Esophagus squamous epithelium (tissue), 5 donors: ENCODE data around the gene SLC41A3. TPM values are rescaled to one million over a fixed set of nuclear protein-coding genes. Genes with fewer than 3 reads are reported as not detected.
"Not testable (repeated sequence)": the region's sequence is repeated elsewhere in the genome, so short reads cannot be mapped to it uniquely, and the experiment has no call there.

ENCODE experiments used
- DNase-seq: peaks from one replicate; lab custom pipeline; 2025; lab: John Stamatoyannopoulos, UW
- H3K27ac ChIP-seq, 4 donors: fragments of 200-600 bp; sonication (generic); one replicate each; pipeline ENCODE4 v1.5.1; 2016 to 2019; ENCODE audit warnings: mild to moderate bottlenecking in 1 of 4
- H3K27me3 ChIP-seq, 4 donors: fragments of 200-600 bp; sonication (generic); 1 replicate in 3 of 4; 2 replicates in 1 of 4; pipeline versions ENCODE4 v1.5.1 to v1.6.0; 2017 to 2021; ENCODE audit warnings: antibody characterized with exemption in 1 of 4
- H3K36me3 ChIP-seq, 3 donors: fragments of 200-600 bp; sonication (generic); one replicate each; pipeline ENCODE4 v1.5.1; 2016 to 2019
- H3K4me1 ChIP-seq, 3 donors: fragments of 200-600 bp; sonication (generic); one replicate each; pipeline ENCODE4 v1.5.1; 2017 to 2019
- H3K4me3 ChIP-seq, 4 donors: fragments of 200-600 bp; sonication (generic); 1 replicate in 3 of 4; 2 replicates in 1 of 4; pipeline ENCODE4 v1.5.1; 2016 to 2019; ENCODE audit warnings: mild to moderate bottlenecking in 2 of 4, moderate library complexity in 1 of 4
- H3K9me3 ChIP-seq, 3 donors: fragments of 200-600 bp; sonication (generic); one replicate each; pipeline ENCODE4 v1.5.1; 2016 to 2019
- POLR2A ChIP-seq, 4 donors: fragments of 450-650 bp; IDR thresholded peaks; one replicate each; pipeline ENCODE4 v1.6.1; 2017; ENCODE audit warnings: antibody characterized with exemption in 4 of 4, mild to moderate bottlenecking in 4 of 4, moderate library complexity in 3 of 4
- WGBS, 2 donors: methylation state at CpG; one replicate each; pipeline ENCODE4 v1.1.5; 2018; 5-methylcytosine and 5-hydroxymethylcytosine counted together
- intact Hi-C: fragments of 100-400 bp; cut with DNase I; formaldehyde crosslinking; loops from one replicate; pipeline ENCODE4 v1.15.0; 2022
- total RNA-seq, 4 donors: library from RNA; depleted of rRNA; stranded (reverse); fragments of >200 nt; gene quantifications; one replicate each; pipeline ENCODE4 v1.1.0, GENCODE V29; 2016
- TF ChIP-seq, protein P1 (sequence below), 6 experiments: fragments of 450-650 bp in 4 of 6; fragments of 200-600 bp in 2 of 6; sonication (generic) in 2 of 6; IDR thresholded peaks; one replicate each; pipeline ENCODE4 v1.5.1; 2016 to 2019; ENCODE audit warnings: antibody characterized with exemption in 6 of 6, mild to moderate bottlenecking in 4 of 6, moderate library complexity in 4 of 6
- donor health status: DM: yes; HTN: yes; CAD: no.

Gene SLC41A3
- total RNA-seq, 4 donors from 2014 or later, result 17.7 to 46.5 (median 20.4) TPM

DNA sequence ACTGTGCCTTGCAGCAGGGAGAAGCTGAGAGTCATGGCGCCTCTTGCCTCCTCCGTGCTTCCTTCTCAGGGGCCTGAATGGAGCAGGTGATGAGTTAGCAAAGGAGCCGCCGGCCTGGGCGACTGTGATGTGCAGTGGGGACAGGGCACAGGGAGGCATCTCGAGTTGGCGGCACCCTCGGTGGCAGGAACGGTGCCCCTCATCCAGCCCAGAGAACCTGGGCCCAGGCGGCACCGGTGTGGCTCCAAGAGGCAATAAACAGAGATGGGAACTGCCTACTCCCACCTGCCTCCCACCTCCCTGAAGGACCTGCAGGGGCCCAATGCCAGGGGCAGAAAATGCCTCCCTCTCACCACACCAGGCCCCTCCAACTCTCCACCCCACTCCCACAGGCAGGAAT lies 6.2 kb downstream of the SLC41A3 start:
- TF ChIP-seq POLR2A (IDR thresholded peaks at IDR 0.05), result no peak
- TF ChIP-seq, protein P1, sequence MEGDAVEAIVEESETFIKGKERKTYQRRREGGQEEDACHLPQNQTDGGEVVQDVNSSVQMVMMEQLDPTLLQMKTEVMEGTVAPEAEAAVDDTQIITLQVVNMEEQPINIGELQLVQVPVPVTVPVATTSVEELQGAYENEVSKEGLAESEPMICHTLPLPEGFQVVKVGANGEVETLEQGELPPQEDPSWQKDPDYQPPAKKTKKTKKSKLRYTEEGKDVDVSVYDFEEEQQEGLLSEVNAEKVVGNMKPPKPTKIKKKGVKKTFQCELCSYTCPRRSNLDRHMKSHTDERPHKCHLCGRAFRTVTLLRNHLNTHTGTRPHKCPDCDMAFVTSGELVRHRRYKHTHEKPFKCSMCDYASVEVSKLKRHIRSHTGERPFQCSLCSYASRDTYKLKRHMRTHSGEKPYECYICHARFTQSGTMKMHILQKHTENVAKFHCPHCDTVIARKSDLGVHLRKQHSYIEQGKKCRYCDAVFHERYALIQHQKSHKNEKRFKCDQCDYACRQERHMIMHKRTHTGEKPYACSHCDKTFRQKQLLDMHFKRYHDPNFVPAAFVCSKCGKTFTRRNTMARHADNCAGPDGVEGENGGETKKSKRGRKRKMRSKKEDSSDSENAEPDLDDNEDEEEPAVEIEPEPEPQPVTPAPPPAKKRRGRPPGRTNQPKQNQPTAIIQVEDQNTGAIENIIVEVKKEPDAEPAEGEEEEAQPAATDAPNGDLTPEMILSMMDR (IDR thresholded peaks at IDR 0.05), result no peak
- H3K4me3 ChIP-seq, result no peak overlapping the region
- DNase-seq, result no peak
- WGBS, 2 donors, result 96% methylated on average over 11 of the region's 11 CpGs; no CpG with 5 or more reads in 1 of the 2 donors
- intact Hi-C loops, result no loop called here
- H3K4me1 ChIP-seq, result peaks cover 1 to 15% (median 10%) of the 10 kb centered on the region in 3 donors
- H3K9me3 ChIP-seq, result no peaks in the 10 kb centered on the region
- no peak overlapping the region for H3K27ac ChIP-seq
- H3K27me3 ChIP-seq, result no peaks in the 10 kb centered on the region
- peaks cover 0 to 4% (median 0%) of the 10 kb centered on the region in 3 donors for H3K36me3 ChIP-seq

DNA sequence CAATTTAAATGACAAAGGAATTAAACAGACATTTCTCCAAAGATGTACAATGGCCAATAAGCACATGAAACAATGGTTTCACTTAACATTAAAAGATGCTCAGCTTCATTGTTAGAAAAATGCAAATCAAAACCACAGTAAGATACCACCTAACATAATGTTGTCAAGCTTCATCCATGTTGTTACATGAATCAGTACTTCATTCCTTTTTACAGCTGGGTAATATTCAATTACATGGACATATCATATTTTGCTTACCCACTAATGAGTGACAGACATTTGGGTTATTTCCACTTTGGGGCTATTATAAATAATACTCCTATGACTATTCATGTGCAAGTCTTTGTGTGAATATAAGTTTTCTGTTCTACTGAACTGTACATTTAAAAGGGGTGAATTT lies 7.8 kb downstream of the SLC41A3 start:
- no peak for DNase-seq
- intact Hi-C loops, result no loop called here
- Histone ChIP-seq H3K4me1 (no peaks in the 10 kb centered on the region), H3K4me3 (no peak overlapping the region), H3K36me3 (peaks cover 0 to 4% (median 0%) of the 10 kb centered on the region in 3 donors), H3K27me3 (no peaks in the 10 kb centered on the region), H3K9me3 (no peaks in the 10 kb centered on the region), H3K27ac (no peak overlapping the region)
- no peak for TF ChIP-seq POLR2A (IDR thresholded peaks at IDR 0.05)
- TF ChIP-seq, protein P1 (IDR thresholded peaks at IDR 0.05), result no peak

DNA sequence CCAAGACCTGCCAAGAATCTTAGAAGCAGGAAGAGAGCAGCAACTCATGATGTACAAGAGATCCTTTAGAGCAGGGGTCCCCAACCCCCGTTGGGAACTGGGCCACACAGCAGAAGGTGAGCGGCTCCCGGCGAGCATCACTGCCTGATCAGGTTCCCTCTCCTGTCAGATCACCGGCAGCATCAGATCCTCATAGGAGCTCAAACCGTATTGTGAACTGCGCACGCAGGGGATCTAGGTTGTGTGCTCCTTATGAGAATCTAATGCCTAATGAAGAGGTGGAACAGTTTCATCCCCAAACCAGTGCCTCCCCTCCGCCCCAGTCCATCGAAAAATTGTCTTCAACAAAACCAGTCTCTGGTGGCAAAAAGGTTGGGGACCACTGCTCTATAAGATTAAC lies 13.8 kb downstream of the SLC41A3 start:
- intact Hi-C loops, result no loop called here

DNA sequence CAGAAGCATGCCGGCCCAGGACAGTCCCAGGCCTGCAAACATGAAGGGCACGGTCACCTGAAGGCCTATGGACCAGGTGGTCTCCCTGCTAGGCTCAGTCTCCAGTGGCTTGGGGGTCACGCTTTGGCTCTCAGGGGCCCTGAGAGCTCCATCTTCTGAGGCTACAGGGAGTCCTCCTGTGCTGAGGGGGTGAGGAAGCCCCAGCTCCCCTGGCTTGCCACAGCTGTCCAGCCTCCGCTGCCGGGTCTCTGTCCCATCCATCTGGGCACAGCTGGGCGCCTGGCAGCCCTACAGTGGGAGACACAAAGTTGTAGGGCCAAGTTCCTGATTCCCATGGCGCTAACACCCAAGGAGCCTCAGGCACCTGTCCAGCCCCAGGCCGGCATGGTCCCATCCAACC lies 16.0 kb downstream of the SLC41A3 start:
- Histone ChIP-seq H3K36me3 (peaks cover 0 to 26% (median 0%) of the 10 kb centered on the region in 3 donors), H3K27ac (no peak overlapping the region), H3K4me3 (no peak overlapping the region), H3K4me1 (peaks cover 0 to 7% (median 0%) of the 10 kb centered on the region in 3 donors), H3K9me3 (no peaks in the 10 kb centered on the region), H3K27me3 (no peaks in the 10 kb centered on the region)
- TF ChIP-seq, protein P1 (IDR thresholded peaks at IDR 0.05), result no peak
- no peak for TF ChIP-seq POLR2A (IDR thresholded peaks at IDR 0.05)
- 100% methylated on average over 2 of the region's 8 CpGs; no CpG with 5 or more reads in 1 of the 2 donors for WGBS, 2 donors
- no peak for DNase-seq
- intact Hi-C loops, result no loop called here

More for the DNA sequence above, 13.8 kb downstream of the SLC41A3 start:
- no peaks in the 10 kb centered on the region for H3K9me3 ChIP-seq
- DNase-seq, result no peak
- WGBS, 2 donors, result 86 to 90% methylated on average over 10 of the region's 10 CpGs
- H3K4me3 ChIP-seq, result no peak overlapping the region
- H3K4me1 ChIP-seq, result peaks cover 0 to 3% (median 0%) of the 10 kb centered on the region in 3 donors
- no peaks in the 10 kb centered on the region for H3K27me3 ChIP-seq
- H3K36me3 ChIP-seq, result peaks cover 0 to 26% (median 0%) of the 10 kb centered on the region in 3 donors
- H3K27ac ChIP-seq, result no peak overlapping the region
- TF ChIP-seq POLR2A (IDR thresholded peaks at IDR 0.05), result no peak
- TF ChIP-seq, protein P1 (IDR thresholded peaks at IDR 0.05), result no peak

DNA sequence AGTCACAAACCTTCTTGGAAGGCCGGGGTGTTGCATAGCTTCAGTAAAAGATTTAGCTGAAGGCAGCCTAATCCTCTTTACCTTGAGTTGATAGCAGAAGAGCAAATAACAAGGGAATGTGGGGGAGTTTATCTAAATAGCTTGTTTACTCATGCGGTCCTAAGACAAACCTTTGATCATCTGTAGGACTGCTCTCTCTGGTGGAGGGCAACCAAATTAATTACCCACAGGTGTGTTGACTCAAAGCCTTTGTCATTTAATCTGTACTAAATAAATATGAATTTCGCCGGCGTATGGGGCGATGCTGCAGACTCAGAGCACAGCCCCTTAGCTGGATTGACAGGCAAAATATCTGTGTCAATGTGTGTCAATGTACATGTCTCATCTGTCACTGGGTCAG lies 17.2 kb downstream of the SLC41A3 start:
- H3K27me3 ChIP-seq, DNase-seq, intact Hi-C loops, H3K4me1 ChIP-seq, H3K27ac ChIP-seq, H3K4me3 ChIP-seq, H3K9me3 ChIP-seq: not testable (repeated sequence)
- WGBS, 2 donors, result 91 to 93% methylated on average over 6 of the region's 6 CpGs
- peaks cover 0 to 26% (median 0%) of the 10 kb centered on the region in 3 donors for H3K36me3 ChIP-seq

GRCh38 chr3:126065876-126066275 lies 18.0 kb downstream of the SLC41A3 start:
- Histone ChIP-seq H3K27ac (no peak overlapping the region), H3K9me3 (no peaks in the 10 kb centered on the region), H3K4me3 (no peak overlapping the region), H3K27me3 (no peaks in the 10 kb centered on the region), H3K4me1 (peaks cover 0 to 7% (median 0%) of the 10 kb centered on the region in 3 donors), H3K36me3 (peaks cover 0 to 26% (median 0%) of the 10 kb centered on the region in 3 donors)
- intact Hi-C loops, result no loop called here
- no peak for DNase-seq
- TF ChIP-seq, protein P1 (IDR thresholded peaks at IDR 0.05), result no peak
- TF ChIP-seq POLR2A (IDR thresholded peaks at IDR 0.05), result no peak
- 84 to 91% methylated on average over 3 of the region's 3 CpGs for WGBS, 2 donors
